ENCODE measurements around the gene TSPEAR. TPM values are rescaled to one million over a fixed set of nuclear protein-coding genes. Genes with fewer than 3 reads are reported as not detected.
A peak's percentile ranks its signal among the peaks of the same experiment; 100 is the strongest.
"Not testable (repeated sequence)": the region's sequence is repeated elsewhere in the genome, so short reads cannot be mapped to it uniquely, and the experiment has no call there.

The TSPEAR gene
- total and polyA plus RNA-seq, 2 of the 13 experiments (the other 11 are each of a cell fraction or from before 2014, with no cell fraction given) = 0.07 to 0.32 TPM

GRCh38 chr21:44503006-44503889 is 208.1 kb downstream of the TSPEAR start:
- Histone ChIP-seq H3K79me2 (ENCODE audit: insufficient read depth, low read length) (peaks cover 23% of the 10 kb centered on the region), H3K4me1 (ENCODE audit: insufficient read depth, low read length) (peaks cover 39% of the 10 kb centered on the region)
- CTCF ChIA-PET (ENCODE audit: low intra/inter-chr PET ratio, low total read pairs); H3K27ac ChIP-seq (ENCODE audit: extremely low read length, insufficient read depth, low read length); H3K4me3 ChIP-seq (replicated peaks in 1 of 3; ENCODE audit: insufficient read depth in 1 of 3, low read depth in 2 of 3, low read length in 3 of 3); FAIRE-seq; H4K20me1 ChIP-seq (ENCODE audit: insufficient read depth, low read length); H3K27me3 ChIP-seq (ENCODE audit: control insufficient read depth in 1 of 2, insufficient read depth in 2 of 2, low read length in 2 of 2); H3K36me3 ChIP-seq (replicated peaks in 1 of 2; ENCODE audit: control insufficient read depth in 1 of 2, insufficient read depth in 2 of 2, low read length in 2 of 2); H3K9me3 ChIP-seq (ENCODE audit: low read length); POLR2A ChIA-PET; ATAC-seq; DNase-seq (ENCODE audit: low spot score); H2AFZ ChIP-seq (ENCODE audit: low read length); BruUV-seq (replicated peaks); H3K9ac ChIP-seq (ENCODE audit: insufficient read depth, low read depth, low read length); intact Hi-C loops (cut with micrococcal nuclease; ENCODE audit: unreplicated experiment); H3K4me2 ChIP-seq (ENCODE audit: low read depth, low read length); in situ Hi-C loops (cut with HindIII; ENCODE audit: extremely low pct_ligation_motif_present, low pct_unique_long_range_greater_than_20kb): not testable (repeated sequence)
- TF ChIP-seq AGO1 (IDR thresholded peaks at IDR 0.05; ENCODE audit: low read depth, low read length, poor library complexity, severe bottlenecking) = peak; percentile 74
- WGBS (ENCODE audit: low lambda C conversion rate) = 90% methylated on average over 42 of the region's 44 CpGs

GRCh38 chr21:44502171-44502958 is 209.0 kb downstream of the TSPEAR start:
- H3K4me3 ChIP-seq (replicated peaks in 1 of 3; ENCODE audit: insufficient read depth in 1 of 3, low read depth in 2 of 3, low read length in 3 of 3) = no peak overlapping the region
- no peak for FAIRE-seq
- no peak overlapping the region for H3K27ac ChIP-seq (ENCODE audit: extremely low read length, insufficient read depth, low read length)
- H3K36me3 ChIP-seq (replicated peaks in 1 of 2; ENCODE audit: control insufficient read depth in 1 of 2, insufficient read depth in 2 of 2, low read length in 2 of 2) = no peaks in the 10 kb centered on the region
- no peaks in the 10 kb centered on the region; a peak in 1 of 5 replicates for H3K27me3 ChIP-seq (ENCODE audit: control insufficient read depth in 1 of 2, insufficient read depth in 2 of 2, low read length in 2 of 2)
- no peak overlapping the region for H2AFZ ChIP-seq (ENCODE audit: low read length)
- H3K4me1 ChIP-seq (ENCODE audit: insufficient read depth, low read length) = peaks cover 39% of the 10 kb centered on the region
- H3K9me3 ChIP-seq (ENCODE audit: low read length) = no peaks in the 10 kb centered on the region
- H3K79me2 ChIP-seq (ENCODE audit: insufficient read depth, low read length) = peaks cover 14% of the 10 kb centered on the region
- no peaks in the 10 kb centered on the region for H4K20me1 ChIP-seq (ENCODE audit: insufficient read depth, low read length)
- intact Hi-C loops (cut with micrococcal nuclease; ENCODE audit: unreplicated experiment) (no loop called here), in situ Hi-C loops (cut with HindIII; ENCODE audit: extremely low pct_ligation_motif_present, low pct_unique_long_range_greater_than_20kb) (no loop called here)
- no peak for DNase-seq (ENCODE audit: low spot score)
- no peak overlapping the region for H3K4me2 ChIP-seq (ENCODE audit: low read depth, low read length)
- no TSS peak for BruUV-seq (replicated peaks)
- WGBS (ENCODE audit: low lambda C conversion rate) = 96% methylated on average over 21 of the region's 27 CpGs
- ATAC-seq = no peak
- TF ChIP-seq JUN (CRISPR knock-in tag; IDR thresholded peaks at IDR 0.05) (no peak), AGO2 (optimal IDR thresholded peaks at IDR 0.05; ENCODE audit: low read depth, low read length) (peak; percentile 43), ZNF780A (CRISPR knock-in tag; IDR thresholded peaks at IDR 0.05) (no peak), ZNF577 (CRISPR knock-in tag; IDR thresholded peaks at IDR 0.05; ENCODE audit: borderline replicate concordance, low read depth) (no peak), AGO1 (IDR thresholded peaks at IDR 0.05; ENCODE audit: low read depth, low read length, poor library complexity, severe bottlenecking) (peak; percentile 70), ZFP41 (CRISPR knock-in tag; IDR thresholded peaks at IDR 0.05; ENCODE audit: borderline replicate concordance) (no peak), POLR2AphosphoS5 (IDR thresholded peaks at IDR 0.05; ENCODE audit: low read depth, low read length) (no peak), ZNF225 (CRISPR knock-in tag; IDR thresholded peaks at IDR 0.05) (no peak), GTF3A (CRISPR knock-in tag; conservative IDR thresholded peaks at IDR 0.05) (no peak), ZNF510 (CRISPR knock-in tag; IDR thresholded peaks at IDR 0.05; ENCODE audit: low read depth) (no peak)
- ChIA-PET POLR2A (no interaction called here), CTCF (ENCODE audit: low intra/inter-chr PET ratio, low total read pairs) (no interaction called here)
- no peak overlapping the region for H3K9ac ChIP-seq (ENCODE audit: insufficient read depth, low read depth, low read length)
